ENCODE measurements around the gene COL13A1. TPM values are rescaled to one million over a fixed set of nuclear protein-coding genes. Genes with fewer than 3 reads are reported as not detected.

COL13A1 gene
- total RNA-seq, 1 experiment from 2014 or later: 5.9 TPM

GRCh38 chr10:69875856-69876255 lies 74.2 kb downstream of the COL13A1 start:
- no peak overlapping the region for H3K4me3 ChIP-seq (replicated peaks in 1 of 2; ENCODE audit: low read depth in 1 of 2, low read length in 2 of 2)
- BruUV-seq (replicated peaks): no TSS peak
- H3K27me3 ChIP-seq (ENCODE audit: insufficient read depth, low read length): no peaks in the 10 kb centered on the region
- H3K27ac ChIP-seq (ENCODE audit: low read depth, low read length): no peak overlapping the region
- H3K4me2 ChIP-seq (ENCODE audit: low read length): no peak overlapping the region
- no peak overlapping the region for H2AFZ ChIP-seq (ENCODE audit: low read depth, low read length, poor library complexity, severe bottlenecking)
- ATAC-seq (no peak), DNase-seq (ENCODE audit: low read depth, low spot score) (no peak)
- RAD21 ChIA-PET (ENCODE audit: low non-redundant PET in 1 of 2, low total read pairs in 2 of 2, uncharacterized antibody in 2 of 2, unreplicated experiment in 2 of 2): no interaction called here
- intact Hi-C loops (cut with micrococcal nuclease): no loop called here
- H3K4me1 ChIP-seq (ENCODE audit: control insufficient read depth in 1 of 2, insufficient read depth in 2 of 2, low read length in 2 of 2): peaks cover 0 to 9% of the 10 kb centered on the region in 2 experiments; a peak in 2 of 4 replicates
- no peaks in the 10 kb centered on the region for H3K9me3 ChIP-seq (ENCODE audit: control insufficient read depth in 1 of 2, insufficient read depth in 1 of 2, low read depth in 1 of 2, low read length in 2 of 2)
- CTCF ChIA-PET: no interaction called here
- H3K79me2 ChIP-seq (ENCODE audit: insufficient read depth, low read length): no peaks in the 10 kb centered on the region
- TF ChIP-seq FOSL1 (IDR thresholded peaks at IDR 0.05; ENCODE audit: low read depth) (no peak), POLR2A (IDR thresholded peaks at IDR 0.05; ENCODE audit: borderline replicate concordance, extremely low read depth, insufficient read depth, insufficient read length) (no peak), SIN3A (IDR thresholded peaks at IDR 0.05; ENCODE audit: low read depth) (no peak), EZH2phosphoT487 (IDR thresholded peaks at IDR 0.05; ENCODE audit: borderline replicate concordance) (no peak), JUND (IDR thresholded peaks at IDR 0.05) (no peak)
- TF ChIP-seq, protein P1, sequence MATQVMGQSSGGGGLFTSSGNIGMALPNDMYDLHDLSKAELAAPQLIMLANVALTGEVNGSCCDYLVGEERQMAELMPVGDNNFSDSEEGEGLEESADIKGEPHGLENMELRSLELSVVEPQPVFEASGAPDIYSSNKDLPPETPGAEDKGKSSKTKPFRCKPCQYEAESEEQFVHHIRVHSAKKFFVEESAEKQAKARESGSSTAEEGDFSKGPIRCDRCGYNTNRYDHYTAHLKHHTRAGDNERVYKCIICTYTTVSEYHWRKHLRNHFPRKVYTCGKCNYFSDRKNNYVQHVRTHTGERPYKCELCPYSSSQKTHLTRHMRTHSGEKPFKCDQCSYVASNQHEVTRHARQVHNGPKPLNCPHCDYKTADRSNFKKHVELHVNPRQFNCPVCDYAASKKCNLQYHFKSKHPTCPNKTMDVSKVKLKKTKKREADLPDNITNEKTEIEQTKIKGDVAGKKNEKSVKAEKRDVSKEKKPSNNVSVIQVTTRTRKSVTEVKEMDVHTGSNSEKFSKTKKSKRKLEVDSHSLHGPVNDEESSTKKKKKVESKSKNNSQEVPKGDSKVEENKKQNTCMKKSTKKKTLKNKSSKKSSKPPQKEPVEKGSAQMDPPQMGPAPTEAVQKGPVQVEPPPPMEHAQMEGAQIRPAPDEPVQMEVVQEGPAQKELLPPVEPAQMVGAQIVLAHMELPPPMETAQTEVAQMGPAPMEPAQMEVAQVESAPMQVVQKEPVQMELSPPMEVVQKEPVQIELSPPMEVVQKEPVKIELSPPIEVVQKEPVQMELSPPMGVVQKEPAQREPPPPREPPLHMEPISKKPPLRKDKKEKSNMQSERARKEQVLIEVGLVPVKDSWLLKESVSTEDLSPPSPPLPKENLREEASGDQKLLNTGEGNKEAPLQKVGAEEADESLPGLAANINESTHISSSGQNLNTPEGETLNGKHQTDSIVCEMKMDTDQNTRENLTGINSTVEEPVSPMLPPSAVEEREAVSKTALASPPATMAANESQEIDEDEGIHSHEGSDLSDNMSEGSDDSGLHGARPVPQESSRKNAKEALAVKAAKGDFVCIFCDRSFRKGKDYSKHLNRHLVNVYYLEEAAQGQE (IDR thresholded peaks at IDR 0.05; ENCODE audit: low read depth): no peak
- TF ChIP-seq, protein P2, sequence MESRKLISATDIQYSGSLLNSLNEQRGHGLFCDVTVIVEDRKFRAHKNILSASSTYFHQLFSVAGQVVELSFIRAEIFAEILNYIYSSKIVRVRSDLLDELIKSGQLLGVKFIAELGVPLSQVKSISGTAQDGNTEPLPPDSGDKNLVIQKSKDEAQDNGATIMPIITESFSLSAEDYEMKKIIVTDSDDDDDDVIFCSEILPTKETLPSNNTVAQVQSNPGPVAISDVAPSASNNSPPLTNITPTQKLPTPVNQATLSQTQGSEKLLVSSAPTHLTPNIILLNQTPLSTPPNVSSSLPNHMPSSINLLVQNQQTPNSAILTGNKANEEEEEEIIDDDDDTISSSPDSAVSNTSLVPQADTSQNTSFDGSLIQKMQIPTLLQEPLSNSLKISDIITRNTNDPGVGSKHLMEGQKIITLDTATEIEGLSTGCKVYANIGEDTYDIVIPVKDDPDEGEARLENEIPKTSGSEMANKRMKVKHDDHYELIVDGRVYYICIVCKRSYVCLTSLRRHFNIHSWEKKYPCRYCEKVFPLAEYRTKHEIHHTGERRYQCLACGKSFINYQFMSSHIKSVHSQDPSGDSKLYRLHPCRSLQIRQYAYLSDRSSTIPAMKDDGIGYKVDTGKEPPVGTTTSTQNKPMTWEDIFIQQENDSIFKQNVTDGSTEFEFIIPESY (IDR thresholded peaks at IDR 0.05; ENCODE audit: extremely low read depth, insufficient replicate concordance, low read length): no peak
- TF ChIP-seq, protein P3, sequence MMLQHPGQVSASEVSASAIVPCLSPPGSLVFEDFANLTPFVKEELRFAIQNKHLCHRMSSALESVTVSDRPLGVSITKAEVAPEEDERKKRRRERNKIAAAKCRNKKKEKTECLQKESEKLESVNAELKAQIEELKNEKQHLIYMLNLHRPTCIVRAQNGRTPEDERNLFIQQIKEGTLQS (IDR thresholded peaks at IDR 0.05): no peak
- no peaks in the 10 kb centered on the region for H4K20me1 ChIP-seq (ENCODE audit: insufficient read depth)
- no peak overlapping the region for H3K9ac ChIP-seq (ENCODE audit: low read length)
- H3K36me3 ChIP-seq (ENCODE audit: control insufficient read depth in 1 of 2, insufficient read depth in 2 of 2, low read length in 2 of 2): no peaks in the 10 kb centered on the region
- H3K9me2 ChIP-seq (ENCODE audit: insufficient read depth): no peaks in the 10 kb centered on the region
- POLR2A ChIA-PET: no interaction called here
